SK-N-MC (cell line): Measurements from ENCODE around the gene PROM2.
"Not testable (repeated sequence)": the region's sequence is repeated elsewhere in the genome, so short reads cannot be mapped to it uniquely, and the experiment has no call there.

Experiments used
- DNase-seq: peaks from one replicate; pipeline ENCODE4 v3.0.0-alpha.2; 2011; ENCODE audit warnings: low read depth, low spot score
- H3K27ac ChIP-seq: fragments of 200-600 bp; sonication (generic); 2 replicates; pipeline ENCODE4 v1.5.1; 2016; ENCODE audit warnings: mixed run types
- H3K36me3 ChIP-seq: fragments of 200-600 bp; sonication (generic); 2 replicates; pipeline ENCODE4 v1.6.1; 2017; ENCODE audit warnings: antibody characterized with exemption, low read length, mixed read lengths; ENCODE audit not compliant: insufficient read depth
- H3K4me3 ChIP-seq: fragments of 200-600 bp; sonication (generic); 2 replicates; pipeline ENCODE4 v1.5.1; 2016
- H3K9ac ChIP-seq: fragments of 200-600 bp; sonication (generic); 2 replicates; pipeline ENCODE4 v1.8.0; 2017; ENCODE audit warnings: mixed run types, mixed read lengths; ENCODE audit not compliant: insufficient read length
- H3K9me3 ChIP-seq: fragments of 200-600 bp; sonication (generic); 2 replicates; pipeline ENCODE4 v1.6.1; 2017; ENCODE audit warnings: low read depth, mild to moderate bottlenecking, antibody characterized with exemption, low read length, moderate library complexity, mixed read lengths
- EZH2 ChIP-seq: fragments of 200-600 bp; sonication (generic); IDR thresholded peaks from one replicate; pipeline ENCODE4 v1.6.1; 2017; ENCODE audit warnings: antibody characterized with exemption
- FOXP2 ChIP-seq: optimal IDR thresholded peaks from 2 replicates; pipeline ENCODE3; 2011; ENCODE audit warnings: mild to moderate bottlenecking, moderate library complexity; ENCODE audit not compliant: insufficient read depth; ENCODE audit errors: extremely low read length, control extremely low read depth
- POLR2AphosphoS5 ChIP-seq: IDR thresholded peaks from 2 replicates; pipeline ENCODE4 v1.6.1; 2012; ENCODE audit warnings: mild to moderate bottlenecking, low read depth, low read length, borderline replicate concordance

Gene PROM2

GRCh38 chr2:95266781-95267430 lies 7.3 kb upstream of the PROM2 start:
- H3K36me3 ChIP-seq: no peaks in the 10 kb centered on the region
- no peak overlapping the region for H3K27ac ChIP-seq
- DNase-seq: no peak
- TF ChIP-seq FOXP2 (no peak), POLR2AphosphoS5 (no peak)
- H3K9me3 ChIP-seq: no peaks in the 10 kb centered on the region
- no peak overlapping the region for H3K4me3 ChIP-seq
- H3K9ac ChIP-seq: no peak overlapping the region

DNA sequence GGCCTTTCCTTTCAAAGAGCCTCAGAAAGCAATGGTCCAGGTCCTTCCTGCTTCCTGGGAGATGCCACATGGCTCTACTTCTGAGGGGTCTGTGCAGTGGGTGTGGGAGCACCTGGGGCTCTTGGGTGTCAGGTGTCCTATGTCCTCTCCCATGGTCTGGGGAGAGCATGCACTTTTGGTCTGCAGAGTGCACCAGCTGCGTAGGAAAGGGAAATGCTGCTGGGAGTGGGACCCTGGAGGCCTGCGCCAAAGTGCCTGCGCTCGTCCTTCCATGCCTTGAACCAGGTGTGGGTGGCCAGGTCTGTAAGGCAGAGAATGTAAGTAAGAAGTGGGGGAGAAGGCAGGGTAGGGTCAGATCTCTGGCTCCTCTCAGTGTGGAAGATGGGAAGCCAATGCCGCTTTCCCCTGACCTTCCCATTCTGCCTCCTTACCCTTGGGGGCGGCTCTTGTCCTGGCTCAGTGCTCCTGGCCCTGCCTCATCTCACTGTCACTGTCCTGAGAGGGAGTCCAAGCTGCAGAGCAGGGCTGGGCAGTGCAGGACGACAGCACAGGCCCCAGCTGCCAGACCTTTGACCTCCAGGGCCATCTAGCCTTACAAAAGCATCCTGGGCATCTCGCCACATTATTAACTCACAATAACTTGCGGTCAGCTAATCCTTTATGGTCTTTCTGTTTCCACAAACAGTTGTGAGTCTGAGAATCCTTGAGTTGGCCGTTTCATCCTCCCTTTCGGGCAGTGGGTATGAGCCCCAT lies 6.6 kb upstream of the PROM2 start:
- DNase-seq: no peak
- TF ChIP-seq EZH2 (no peak), POLR2AphosphoS5 (no peak), FOXP2 (no peak)
- Histone ChIP-seq H3K27ac (no peak overlapping the region), H3K9ac (no peak overlapping the region), H3K36me3 (no peaks in the 10 kb centered on the region), H3K9me3 (no peaks in the 10 kb centered on the region), H3K4me3 (no peak overlapping the region)

DNA sequence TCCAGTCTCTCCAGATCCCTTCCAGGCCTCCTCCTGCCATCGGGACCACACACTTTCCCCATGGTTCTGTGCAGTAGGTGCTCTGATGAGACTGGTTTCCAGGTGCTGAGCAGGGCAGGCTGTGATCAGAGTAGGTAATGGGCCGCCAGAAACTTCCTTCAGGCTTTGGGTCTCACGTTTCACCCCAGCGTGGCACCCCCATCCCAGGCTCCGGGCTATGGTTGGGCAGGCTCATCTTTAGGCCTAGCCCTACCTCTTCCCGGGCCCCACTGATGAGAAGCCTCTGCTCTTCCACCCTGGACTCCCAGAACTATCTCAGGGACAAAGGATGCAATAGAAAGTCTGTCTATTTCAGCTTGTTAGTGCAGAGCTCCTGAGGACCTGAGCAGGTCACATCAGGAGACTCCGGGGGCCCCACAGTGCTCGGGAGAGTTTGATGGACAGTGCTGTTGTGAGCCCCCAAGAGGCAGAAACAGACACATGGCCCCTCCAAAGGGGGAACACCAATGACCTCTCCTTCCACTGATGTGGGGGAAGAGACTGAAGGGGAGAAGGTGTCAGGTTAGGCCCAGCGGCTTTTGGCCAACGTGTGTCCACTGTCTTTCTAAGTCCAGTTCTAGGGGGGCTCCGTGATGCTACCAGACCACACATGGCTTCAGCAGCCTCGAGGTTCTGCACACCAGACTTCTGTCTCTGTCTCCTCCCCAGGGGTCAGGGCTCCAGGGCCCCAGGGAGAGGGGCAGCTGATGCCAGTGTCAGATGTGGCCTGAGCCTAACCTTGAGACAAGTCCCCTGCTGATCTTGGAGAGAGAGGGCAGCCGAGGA lies 5.8 kb upstream of the PROM2 start:
- Histone ChIP-seq H3K4me3 (no peak overlapping the region), H3K36me3 (no peaks in the 10 kb centered on the region), H3K9ac (no peak overlapping the region), H3K9me3 (no peaks in the 10 kb centered on the region), H3K27ac (no peak overlapping the region)
- no peak for DNase-seq
- TF ChIP-seq POLR2AphosphoS5 (no peak), EZH2 (no peak), FOXP2 (no peak)

GRCh38 chr2:95269036-95269680 lies 5.1 kb upstream of the PROM2 start:
- TF ChIP-seq POLR2AphosphoS5 (no peak), FOXP2 (no peak), EZH2 (no peak)
- no peak overlapping the region for H3K27ac ChIP-seq
- H3K9me3 ChIP-seq: no peaks in the 10 kb centered on the region
- no peak for DNase-seq
- H3K9ac ChIP-seq: no peak overlapping the region
- no peaks in the 10 kb centered on the region for H3K36me3 ChIP-seq
- no peak overlapping the region for H3K4me3 ChIP-seq

DNA sequence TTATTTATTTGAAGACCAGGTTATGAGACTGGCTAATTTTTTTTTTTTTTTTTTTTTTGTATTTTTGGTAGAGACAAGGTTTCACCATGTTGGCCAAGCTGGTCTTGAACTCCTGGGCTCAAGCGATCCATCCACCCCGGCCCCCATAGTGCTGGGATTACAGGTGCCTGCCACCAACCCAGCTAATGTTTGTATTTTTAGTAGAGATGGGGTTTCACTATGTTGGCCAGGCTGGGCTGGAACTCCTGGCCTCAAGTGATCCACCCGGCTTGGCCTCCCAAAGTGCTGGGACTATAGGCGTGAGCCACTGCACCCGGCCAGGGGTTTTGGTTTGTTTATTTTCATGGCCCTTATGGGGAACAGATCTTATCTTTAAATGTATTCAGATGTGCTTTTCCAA lies 4.5 kb upstream of the PROM2 start:
- DNase-seq, H3K27ac ChIP-seq, H3K9ac ChIP-seq, H3K36me3 ChIP-seq, H3K9me3 ChIP-seq, H3K4me3 ChIP-seq: not testable (repeated sequence)

GRCh38 chr2:95270541-95271081 lies 3.6 kb upstream of the PROM2 start:
- no peak for DNase-seq
- no peak for TF ChIP-seq POLR2AphosphoS5
- TF ChIP-seq FOXP2: no peak
- no peak for TF ChIP-seq EZH2

GRCh38 chr2:95271381-95271971 lies 2.8 kb upstream of the PROM2 start:
- Histone ChIP-seq H3K4me3 (no peak overlapping the region), H3K27ac (no peak overlapping the region), H3K36me3 (no peaks in the 10 kb centered on the region), H3K9me3 (no peaks in the 10 kb centered on the region), H3K9ac (no peak overlapping the region)
- TF ChIP-seq FOXP2 (no peak), EZH2 (no peak), POLR2AphosphoS5 (no peak)
- DNase-seq: no peak

More at GRCh38 chr2:95270541-95271081, 3.6 kb upstream of the PROM2 start:
- Histone ChIP-seq H3K9ac (no peak overlapping the region), H3K27ac (no peak overlapping the region), H3K4me3 (no peak overlapping the region), H3K36me3 (no peaks in the 10 kb centered on the region), H3K9me3 (no peaks in the 10 kb centered on the region)
